Astrocyte (in vitro differentiated cells and primary cell): ENCODE measurements around the gene HDDC2. TPM values are rescaled to one million over a fixed set of nuclear protein-coding genes. Genes with fewer than 3 reads are reported as not detected.

Source experiments
- DNase-seq: peaks from one replicate; pipeline ENCODE4 v3.0.0-alpha.2; 2010; ENCODE audit warnings: low read depth
- FAIRE-seq: peaks from 2 replicates; lab custom pipeline; 2011; peaks lifted over from hg19 to GRCh38; lab: Jason Lieb, UNC
- H2AFZ ChIP-seq: 2 replicates; pipeline ENCODE4 v1.6.0; 2012; ENCODE audit warnings: low read depth, low read length, inconsistent platforms
- H3K27ac ChIP-seq: 2 replicates; pipeline ENCODE4 v1.5.1; 2011; ENCODE audit warnings: low read depth, low read length, inconsistent platforms
- H3K27me3 ChIP-seq: 2 replicates; pipeline ENCODE4 v1.6.0; 2011; ENCODE audit warnings: low read length, inconsistent platforms; ENCODE audit not compliant: insufficient read depth
- H3K36me3 ChIP-seq: 2 replicates; pipeline ENCODE4 v1.5.1; 2011; ENCODE audit warnings: low read length, inconsistent platforms; ENCODE audit not compliant: insufficient read depth
- H3K4me1 ChIP-seq: 2 replicates; pipeline ENCODE4 v1.5.1; 2011; ENCODE audit warnings: low read length, inconsistent platforms; ENCODE audit not compliant: insufficient read depth
- H3K4me2 ChIP-seq: 2 replicates; pipeline ENCODE4 v1.6.0; 2012; ENCODE audit warnings: low read length, inconsistent platforms
- H3K4me3 ChIP-seq: 2 replicates; pipeline ENCODE4 v1.5.1; 2011; ENCODE audit warnings: low read depth, mild to moderate bottlenecking, low read length, inconsistent platforms; ENCODE audit not compliant: insufficient read depth
- H3K79me2 ChIP-seq: 2 replicates; pipeline ENCODE4 v1.6.0; 2012; ENCODE audit warnings: mild to moderate bottlenecking, low read length, inconsistent platforms; ENCODE audit not compliant: insufficient read depth
- H3K9ac ChIP-seq: 2 replicates; pipeline ENCODE4 v1.6.0; 2012; ENCODE audit warnings: mild to moderate bottlenecking, low read length, inconsistent platforms
- H3K9me3 ChIP-seq: 2 replicates; pipeline ENCODE4 v1.5.1; 2012; ENCODE audit warnings: low read depth, mild to moderate bottlenecking, low read length, inconsistent platforms; ENCODE audit not compliant: insufficient read depth
- H4K20me1 ChIP-seq: 2 replicates; pipeline ENCODE4 v1.6.0; 2012; ENCODE audit warnings: low read length, inconsistent platforms; ENCODE audit not compliant: insufficient read depth
- H3K27ac Mint-ChIP-seq: one replicate; pipeline ENCODE4 v1.8.0; 2021; ENCODE audit warnings: mild to moderate bottlenecking, mixed read lengths; ENCODE audit not compliant: unreplicated experiment
- H3K27me3 Mint-ChIP-seq: one replicate; pipeline ENCODE4 v1.8.0; 2021; ENCODE audit warnings: low read depth, mixed read lengths; ENCODE audit not compliant: unreplicated experiment
- H3K36me3 Mint-ChIP-seq: one replicate; pipeline ENCODE4 v1.8.0; 2021; ENCODE audit warnings: low read depth, mixed read lengths; ENCODE audit not compliant: unreplicated experiment
- H3K4me1 Mint-ChIP-seq: one replicate; pipeline ENCODE4 v1.8.0; 2021; ENCODE audit warnings: low read depth, mixed read lengths; ENCODE audit not compliant: unreplicated experiment
- H3K4me3 Mint-ChIP-seq: one replicate; pipeline ENCODE4 v1.8.0; 2021; ENCODE audit warnings: mild to moderate bottlenecking, moderate library complexity, mixed read lengths; ENCODE audit not compliant: unreplicated experiment
- H3K9me3 Mint-ChIP-seq: one replicate; pipeline ENCODE4 v1.8.0; 2021; ENCODE audit warnings: mild to moderate bottlenecking, mixed read lengths; ENCODE audit not compliant: unreplicated experiment
- EZH2 ChIP-seq: IDR thresholded peaks from 2 replicates; pipeline ENCODE4 v1.6.1; 2012; ENCODE audit warnings: mild to moderate bottlenecking, low read length, inconsistent platforms; ENCODE audit not compliant: insufficient read depth
- total RNA-seq: library from RNA; stranded (reverse); gene quantifications from 2 replicates; pipeline ENCODE4 v1.2.1, GENCODE V29; 2021
- TF ChIP-seq, protein P1 (sequence below): IDR thresholded peaks from 2 replicates; pipeline ENCODE4 v1.5.1; 2011; ENCODE audit warnings: low read depth, mild to moderate bottlenecking, inconsistent platforms, low read length, moderate library complexity; ENCODE audit not compliant: insufficient read depth

HDDC2 gene
- total RNA-seq, 1 donor from 2014 or later, result 53.5 TPM

DNA sequence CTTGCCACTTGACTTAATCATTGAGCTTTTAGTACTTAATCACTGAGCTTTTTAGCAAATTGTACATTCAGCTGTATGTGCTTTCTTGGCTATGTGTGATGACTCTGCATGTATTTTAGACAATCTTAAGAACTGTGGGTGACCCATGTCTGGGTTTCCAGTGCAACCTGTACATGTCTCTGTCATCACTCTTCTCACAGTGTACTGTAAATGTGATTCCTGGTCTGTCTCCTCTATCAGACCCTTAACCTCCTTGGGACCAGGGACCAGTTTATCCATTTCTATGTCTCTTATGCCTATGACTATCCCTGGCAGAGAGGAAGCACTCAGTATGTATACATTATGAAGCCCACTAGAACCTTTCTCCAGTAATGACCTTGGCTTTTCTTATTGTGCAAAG, 36.6 kb upstream of the HDDC2 start:
- Mint-ChIP-seq H3K36me3 (no peaks in the 10 kb centered on the region), H3K27me3 (no peaks in the 10 kb centered on the region), H3K9me3 (no peaks in the 10 kb centered on the region), H3K4me1 (no peaks in the 10 kb centered on the region), H3K4me3 (no peak overlapping the region), H3K27ac (no peak overlapping the region)
- Histone ChIP-seq H3K4me1 (no peaks in the 10 kb centered on the region), H3K27me3 (no peaks in the 10 kb centered on the region), H3K9me3 (no peaks in the 10 kb centered on the region), H3K9ac (no peak overlapping the region), H3K36me3 (no peaks in the 10 kb centered on the region), H3K79me2 (no peaks in the 10 kb centered on the region), H3K27ac (no peak overlapping the region), H3K4me3 (no peak overlapping the region), H2AFZ (no peak overlapping the region), H4K20me1 (no peaks in the 10 kb centered on the region), H3K4me2 (no peak overlapping the region)
- TF ChIP-seq, protein P1, sequence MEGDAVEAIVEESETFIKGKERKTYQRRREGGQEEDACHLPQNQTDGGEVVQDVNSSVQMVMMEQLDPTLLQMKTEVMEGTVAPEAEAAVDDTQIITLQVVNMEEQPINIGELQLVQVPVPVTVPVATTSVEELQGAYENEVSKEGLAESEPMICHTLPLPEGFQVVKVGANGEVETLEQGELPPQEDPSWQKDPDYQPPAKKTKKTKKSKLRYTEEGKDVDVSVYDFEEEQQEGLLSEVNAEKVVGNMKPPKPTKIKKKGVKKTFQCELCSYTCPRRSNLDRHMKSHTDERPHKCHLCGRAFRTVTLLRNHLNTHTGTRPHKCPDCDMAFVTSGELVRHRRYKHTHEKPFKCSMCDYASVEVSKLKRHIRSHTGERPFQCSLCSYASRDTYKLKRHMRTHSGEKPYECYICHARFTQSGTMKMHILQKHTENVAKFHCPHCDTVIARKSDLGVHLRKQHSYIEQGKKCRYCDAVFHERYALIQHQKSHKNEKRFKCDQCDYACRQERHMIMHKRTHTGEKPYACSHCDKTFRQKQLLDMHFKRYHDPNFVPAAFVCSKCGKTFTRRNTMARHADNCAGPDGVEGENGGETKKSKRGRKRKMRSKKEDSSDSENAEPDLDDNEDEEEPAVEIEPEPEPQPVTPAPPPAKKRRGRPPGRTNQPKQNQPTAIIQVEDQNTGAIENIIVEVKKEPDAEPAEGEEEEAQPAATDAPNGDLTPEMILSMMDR, result no peak
- no peak for TF ChIP-seq EZH2
- DNase-seq (no peak), FAIRE-seq (no peak)

DNA sequence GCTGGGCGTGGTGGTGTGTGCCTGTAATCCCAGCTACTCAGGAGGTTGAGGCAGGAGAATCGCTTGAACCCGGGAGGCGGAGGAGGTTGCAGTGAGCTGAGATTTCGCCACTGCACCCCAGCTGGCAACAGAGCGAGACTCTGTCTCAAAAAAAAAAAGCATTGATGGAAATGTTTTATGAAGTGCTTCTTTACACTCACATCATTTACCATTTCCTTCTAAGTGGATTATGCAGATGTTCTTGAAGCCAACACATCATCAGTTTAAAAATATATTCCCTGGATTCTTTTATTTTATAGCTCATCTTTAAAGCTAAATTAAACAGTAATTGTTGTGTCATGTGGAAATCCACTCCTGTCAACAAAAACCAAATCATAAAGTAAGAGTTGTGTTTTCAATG, 35.9 kb upstream of the HDDC2 start:
- DNase-seq (no peak), FAIRE-seq (no peak)
- no peak overlapping the region for H3K27ac Mint-ChIP-seq
- no peaks in the 10 kb centered on the region for H3K36me3 Mint-ChIP-seq
- Histone ChIP-seq H3K9ac (no peak overlapping the region), H3K9me3 (no peaks in the 10 kb centered on the region), H3K79me2 (no peaks in the 10 kb centered on the region), H4K20me1 (no peaks in the 10 kb centered on the region), H3K4me3 (no peak overlapping the region), H3K27me3 (no peaks in the 10 kb centered on the region), H3K4me2 (no peak overlapping the region), H3K27ac (no peak overlapping the region), H3K4me1 (no peaks in the 10 kb centered on the region), H3K36me3 (no peaks in the 10 kb centered on the region), H2AFZ (no peak overlapping the region)
- H3K4me3 Mint-ChIP-seq, result no peak overlapping the region
- TF ChIP-seq, protein P1, result no peak
- TF ChIP-seq EZH2, result no peak
- H3K4me1 Mint-ChIP-seq, result no peaks in the 10 kb centered on the region
- H3K27me3 Mint-ChIP-seq, result no peaks in the 10 kb centered on the region
- no peaks in the 10 kb centered on the region for H3K9me3 Mint-ChIP-seq

DNA sequence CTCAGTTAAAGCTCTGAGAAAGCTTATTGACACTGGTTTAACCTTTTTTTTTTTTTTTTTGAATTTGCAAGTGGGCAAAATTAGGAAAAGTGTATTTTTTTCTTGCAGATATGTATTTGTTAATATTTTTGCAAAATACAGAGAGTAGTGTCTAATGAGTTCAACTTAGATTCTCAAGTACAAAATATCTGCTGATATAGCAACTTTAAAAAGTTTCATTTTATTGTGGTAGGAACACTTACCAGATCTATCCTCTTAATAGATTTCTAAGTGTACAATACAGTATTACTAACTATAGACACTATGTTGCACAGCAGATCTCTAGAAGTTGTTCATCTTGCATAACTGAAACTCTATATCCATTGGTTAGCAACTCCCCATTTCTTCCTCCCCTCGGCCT, 30.9 kb upstream of the HDDC2 start:
- no peaks in the 10 kb centered on the region for H3K9me3 ChIP-seq
- no peak for DNase-seq
- Mint-ChIP-seq H3K36me3 (no peaks in the 10 kb centered on the region), H3K4me3 (no peak overlapping the region), H3K4me1 (no peaks in the 10 kb centered on the region), H3K27me3 (peaks cover 7% of the 10 kb centered on the region), H3K27ac (no peak overlapping the region), H3K9me3 (no peaks in the 10 kb centered on the region)
- FAIRE-seq, result no peak
- H4K20me1 ChIP-seq, result no peaks in the 10 kb centered on the region
- H3K27ac ChIP-seq, result no peak overlapping the region
- no peaks in the 10 kb centered on the region for H3K27me3 ChIP-seq
- H3K4me2 ChIP-seq, result no peak overlapping the region
- H2AFZ ChIP-seq, result no peak overlapping the region
- no peaks in the 10 kb centered on the region for H3K79me2 ChIP-seq
- H3K36me3 ChIP-seq, result no peaks in the 10 kb centered on the region
- no peak overlapping the region for H3K9ac ChIP-seq
- TF ChIP-seq EZH2, result no peak
- TF ChIP-seq, protein P1, result no peak
- H3K4me3 ChIP-seq, result no peak overlapping the region
- H3K4me1 ChIP-seq, result no peaks in the 10 kb centered on the region
